B cell (primary cell): Measurements from ENCODE around the gene MSN. TPM values are rescaled to one million over a fixed set of nuclear protein-coding genes. Genes with fewer than 3 reads are reported as not detected.

ENCODE experiments used
- ATAC-seq: fragments of 200-7000 bp; cut with Tn5 transposase; one replicate; pipeline ENCODE4 v1.10.0; 2021; ENCODE audit warnings: low read depth, mild to moderate bottlenecking, moderate number of reproducible peaks, moderate library complexity
- CTCF ChIA-PET: fragments of 350-600 bp; sonication (Branson Sonifier 250); formaldehyde crosslinking; loops from one replicate; lab custom pipeline; 2021; ENCODE audit warnings: antibody characterized with exemption, inconsistent platforms; lab: Charles Lee
- POLR2A ChIA-PET: fragments of 350-600 bp; sonication (Branson Sonifier 250); formaldehyde crosslinking; loops from one replicate; lab custom pipeline; 2021; ENCODE audit warnings: antibody characterized with exemption; lab: Charles Lee
- DNase-seq: peaks from one replicate; pipeline ENCODE4 v3.0.0; 2013
- H2AFZ ChIP-seq: 2 replicates; pipeline ENCODE4 v1.6.1; 2012; ENCODE audit warnings: mild to moderate bottlenecking, low read depth, low read length; ENCODE audit not compliant: insufficient read depth, poor library complexity, severe bottlenecking
- H3K27ac ChIP-seq, 2 donors: 1 replicate in 1 of 2; 2 replicates in 1 of 2; pipeline ENCODE4 v1.5.1; 2012 to 2013; ENCODE audit warnings: low read length in 2 of 2, mild to moderate bottlenecking in 2 of 2, moderate library complexity in 1 of 2
- H3K27me3 ChIP-seq, 4 experiments: fragments of 200-600 bp in 1 of 4; sonication (generic) in 1 of 4; replicated peaks in 1 of 4; 1 replicate in 2 of 4; 2 replicates in 2 of 4; pipeline versions ENCODE4 v1.6.1 to v1.7.0; 2013 to 2016; ENCODE audit warnings: low read length in 3 of 4, mild to moderate bottlenecking in 2 of 4, mixed read lengths in 1 of 4, moderate library complexity in 1 of 4; ENCODE audit not compliant: insufficient read depth in 4 of 4, control insufficient read depth in 3 of 4; ENCODE audit errors: control extremely low read depth in 1 of 4
- H3K36me3 ChIP-seq, 2 experiments: replicated peaks in 1 of 2; 1 replicate in 1 of 2; 2 replicates in 1 of 2; pipeline versions ENCODE4 v1.6.1 to v1.7.1; 2013; ENCODE audit warnings: low read length in 1 of 2; ENCODE audit not compliant: insufficient read depth in 2 of 2, control insufficient read depth in 1 of 2; ENCODE audit errors: control extremely low read depth in 1 of 2, extremely low read depth in 1 of 2
- H3K4me1 ChIP-seq, 2 donors: fragments of 200-600 bp in 1 of 2; sonication (generic) in 1 of 2; 1 replicate in 1 of 2; 2 replicates in 1 of 2; pipeline versions ENCODE4 v1.5.1 to v1.6.1; 2013 to 2017; ENCODE audit warnings: low read length in 2 of 2; ENCODE audit not compliant: control insufficient read depth in 2 of 2, insufficient read depth in 2 of 2
- H3K4me2 ChIP-seq: replicated peaks from 2 replicates; pipeline ENCODE3; 2012; ENCODE audit warnings: mild to moderate bottlenecking, low read depth, low read length; ENCODE audit not compliant: poor library complexity, severe bottlenecking
- H3K4me3 ChIP-seq, 5 experiments: fragments of 200-600 bp in 1 of 5; sonication (generic) in 1 of 5; 1 replicate in 3 of 5; 2 replicates in 2 of 5; pipeline versions ENCODE4 v1.5.1 to v1.7.0; 2011 to 2016; ENCODE audit warnings: low read length in 4 of 5, mild to moderate bottlenecking in 4 of 5, low read depth in 2 of 5, control low read depth in 1 of 5, moderate library complexity in 1 of 5; ENCODE audit not compliant: insufficient read depth in 1 of 5; ENCODE audit errors: control extremely low read depth in 1 of 5, extremely low read depth in 1 of 5
- H3K79me2 ChIP-seq: fragments of 200-600 bp; sonication (generic); one replicate; pipeline ENCODE4 v1.6.0; 2016; ENCODE audit warnings: low read length; ENCODE audit not compliant: control insufficient read depth, insufficient read depth
- H3K9ac ChIP-seq: fragments of 200-600 bp; sonication (generic); 2 replicates; pipeline ENCODE4 v1.6.1; 2017; ENCODE audit warnings: mild to moderate bottlenecking, low read length, moderate library complexity
- H3K9me3 ChIP-seq, 3 donors: one replicate each; pipeline versions ENCODE4 v1.6.1 to v1.7.1; 2013; ENCODE audit warnings: low read length in 2 of 3; ENCODE audit not compliant: control insufficient read depth in 2 of 3, insufficient read depth in 1 of 3; ENCODE audit errors: control extremely low read depth in 1 of 3
- H4K20me1 ChIP-seq: 2 replicates; pipeline ENCODE4 v1.6.0; 2012; ENCODE audit warnings: mild to moderate bottlenecking, low read length; ENCODE audit not compliant: insufficient read depth, control insufficient read depth, poor library complexity, severe bottlenecking
- H3K27ac Mint-ChIP-seq: one replicate; pipeline ENCODE4 v1.8.0; 2021; ENCODE audit warnings: mixed read lengths
- H3K27me3 Mint-ChIP-seq: one replicate; pipeline ENCODE4 v1.8.0; 2021; ENCODE audit warnings: mixed read lengths
- H3K4me1 Mint-ChIP-seq: one replicate; pipeline ENCODE4 v1.8.0; 2021; ENCODE audit warnings: mixed read lengths
- H3K4me3 Mint-ChIP-seq: one replicate; pipeline ENCODE4 v1.8.0; 2021; ENCODE audit warnings: mixed read lengths
- H3K9me3 Mint-ChIP-seq: one replicate; pipeline ENCODE4 v1.8.0; 2022; ENCODE audit warnings: mixed read lengths; ENCODE audit not compliant: insufficient read depth
- EZH2 ChIP-seq: IDR thresholded peaks from 2 replicates; pipeline ENCODE4 v1.6.1; 2012; ENCODE audit warnings: borderline replicate concordance, low read depth, mild to moderate bottlenecking, moderate library complexity, low read length; ENCODE audit not compliant: insufficient read depth, poor library complexity, severe bottlenecking
- WGBS: methylation state at CpG from one replicate; pipeline ENCODE4 v1.1.5; 2013; ENCODE audit warnings: missing lambda C conversion rate; ENCODE audit not compliant: insufficient coverage; 5-methylcytosine and 5-hydroxymethylcytosine counted together
- intact Hi-C: fragments of 100-400 bp; cut with micrococcal nuclease; formaldehyde crosslinking; loops from one replicate; pipeline ENCODE4 v1.10.0; 2022
- polyA plus RNA-seq: library from polyadenylated mRNA; depleted of rRNA; stranded (reverse); fragments of >200 nt; gene quantifications from 2 replicates; pipeline ENCODE4 v1.2.3, GENCODE V29; 2012
- total RNA-seq, 2 donors: library from RNA; stranded (reverse); fragments of 120-200 nt in 1 of 2; gene quantifications; 1 replicate in 1 of 2; 2 replicates in 1 of 2; pipeline versions ENCODE4 v1.2.3 to v1.2.4, GENCODE V29; 2013 to 2022
- TF ChIP-seq, protein P1 (sequence below): fragments of 200-600 bp; IDR thresholded peaks from one replicate; pipeline ENCODE4 v1.8.0; 2022; ENCODE audit warnings: antibody characterized with exemption, mild to moderate bottlenecking

Gene MSN
- total and polyA plus RNA-seq, 2 donors (not counting 1 experiment from before 2014, with no cell fraction given), result 181 to 414 TPM

DNA sequence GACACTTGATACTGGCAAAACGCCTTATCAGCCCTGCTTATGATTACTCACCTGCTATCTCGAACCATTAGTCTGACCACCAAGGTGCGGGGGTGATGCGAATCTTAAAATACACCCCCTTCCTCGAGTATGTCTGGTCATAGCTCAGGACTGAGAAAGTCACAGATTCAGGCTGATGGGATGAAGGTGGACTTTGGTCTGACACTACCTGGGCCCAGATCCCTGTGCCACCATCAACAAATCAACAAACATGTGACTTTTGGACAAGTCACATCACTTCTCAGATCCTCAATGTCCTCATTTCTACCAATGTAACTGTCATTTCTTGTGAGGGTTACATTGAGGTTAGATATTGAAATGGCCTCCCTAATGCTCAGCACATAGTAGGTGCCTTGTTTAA, 9.8 kb upstream of the MSN start:
- no peaks in the 10 kb centered on the region for H3K79me2 ChIP-seq
- no peak for TF ChIP-seq EZH2
- TF ChIP-seq, protein P1, sequence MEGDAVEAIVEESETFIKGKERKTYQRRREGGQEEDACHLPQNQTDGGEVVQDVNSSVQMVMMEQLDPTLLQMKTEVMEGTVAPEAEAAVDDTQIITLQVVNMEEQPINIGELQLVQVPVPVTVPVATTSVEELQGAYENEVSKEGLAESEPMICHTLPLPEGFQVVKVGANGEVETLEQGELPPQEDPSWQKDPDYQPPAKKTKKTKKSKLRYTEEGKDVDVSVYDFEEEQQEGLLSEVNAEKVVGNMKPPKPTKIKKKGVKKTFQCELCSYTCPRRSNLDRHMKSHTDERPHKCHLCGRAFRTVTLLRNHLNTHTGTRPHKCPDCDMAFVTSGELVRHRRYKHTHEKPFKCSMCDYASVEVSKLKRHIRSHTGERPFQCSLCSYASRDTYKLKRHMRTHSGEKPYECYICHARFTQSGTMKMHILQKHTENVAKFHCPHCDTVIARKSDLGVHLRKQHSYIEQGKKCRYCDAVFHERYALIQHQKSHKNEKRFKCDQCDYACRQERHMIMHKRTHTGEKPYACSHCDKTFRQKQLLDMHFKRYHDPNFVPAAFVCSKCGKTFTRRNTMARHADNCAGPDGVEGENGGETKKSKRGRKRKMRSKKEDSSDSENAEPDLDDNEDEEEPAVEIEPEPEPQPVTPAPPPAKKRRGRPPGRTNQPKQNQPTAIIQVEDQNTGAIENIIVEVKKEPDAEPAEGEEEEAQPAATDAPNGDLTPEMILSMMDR, result no peak
- Mint-ChIP-seq H3K4me3 (no peak overlapping the region), H3K4me1 (peaks cover 19% of the 10 kb centered on the region), H3K9me3 (no peaks in the 10 kb centered on the region), H3K27ac (no peak overlapping the region), H3K27me3 (no peaks in the 10 kb centered on the region)
- H3K4me1 ChIP-seq, result peaks cover 7 to 9% of the 10 kb centered on the region in 2 donors
- intact Hi-C loops, result no loop called here
- H3K9me3 ChIP-seq, result no peaks in the 10 kb centered on the region
- no peak for DNase-seq
- H4K20me1 ChIP-seq, result no peaks in the 10 kb centered on the region
- H3K27ac ChIP-seq, result no peak overlapping the region
- no peak overlapping the region for H3K4me2 ChIP-seq
- ATAC-seq, result no peak
- H3K27me3 ChIP-seq, result no peaks in the 10 kb centered on the region
- H3K9ac ChIP-seq, result no peak overlapping the region
- WGBS, result no CpG with 5 or more reads among the region's 5 CpGs
- POLR2A ChIA-PET, result no interaction called here
- no peak overlapping the region for H3K4me3 ChIP-seq
- CTCF ChIA-PET, result interaction anchor here (1.8 kb wide), 1 partner anchor 10 kb away, joined by 5 read pairs; the partner anchor contains the start of gene MSN
- H2AFZ ChIP-seq, result no peak overlapping the region
- no peaks in the 10 kb centered on the region for H3K36me3 ChIP-seq

DNA sequence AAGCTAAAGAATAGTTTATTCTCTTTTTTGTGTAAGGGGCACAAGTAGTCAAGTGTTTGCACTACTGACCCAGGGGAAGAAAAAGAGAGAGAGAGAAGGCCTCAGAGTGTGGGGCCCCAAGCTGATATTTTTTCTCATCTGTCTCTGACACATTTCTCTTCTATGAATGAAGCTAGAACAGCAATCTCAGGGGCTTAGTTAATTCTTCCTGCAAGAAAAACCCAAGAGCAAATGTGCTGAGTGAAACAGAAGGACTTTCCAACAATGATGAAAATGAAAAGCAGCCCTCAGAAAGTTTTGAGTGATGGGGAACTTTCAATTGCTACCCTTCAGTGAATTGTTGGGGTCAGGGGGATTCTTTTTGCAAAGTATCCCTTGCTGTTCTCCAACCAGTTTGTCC, 9.2 kb upstream of the MSN start:
- H3K27me3 ChIP-seq, result no peaks in the 10 kb centered on the region
- Mint-ChIP-seq H3K4me1 (peaks cover 19% of the 10 kb centered on the region), H3K4me3 (no peak overlapping the region), H3K27ac (no peak overlapping the region), H3K9me3 (no peaks in the 10 kb centered on the region), H3K27me3 (no peaks in the 10 kb centered on the region)
- no peak overlapping the region for H3K4me2 ChIP-seq
- H2AFZ ChIP-seq, result no peak overlapping the region
- H3K9ac ChIP-seq, result no peak overlapping the region
- H4K20me1 ChIP-seq, result no peaks in the 10 kb centered on the region
- no peaks in the 10 kb centered on the region for H3K79me2 ChIP-seq
- H3K36me3 ChIP-seq, result no peaks in the 10 kb centered on the region
- intact Hi-C loops, result no loop called here
- ATAC-seq, result no peak
- H3K4me1 ChIP-seq, result peaks cover 7 to 9% of the 10 kb centered on the region in 2 donors
- H3K9me3 ChIP-seq, result no peaks in the 10 kb centered on the region
- no peak for DNase-seq
- POLR2A ChIA-PET, result no interaction called here
- TF ChIP-seq EZH2, result no peak
- TF ChIP-seq, protein P1, result no peak
- CTCF ChIA-PET, result interaction anchor here (0.6 to 1.8 kb wide), 2 partner anchors 9 to 77 kb away, joined by 3 to 5 read pairs; partner anchors contain the start of gene MSN
- no peak overlapping the region for H3K4me3 ChIP-seq
- H3K27ac ChIP-seq, result no peak overlapping the region
